Cardiac fibroblast (primary cell): Measurements from ENCODE around the gene DOCK4.
A peak's percentile ranks its signal among the peaks of the same experiment; 100 is the strongest.

ENCODE experiments used
- DNase-seq, 2 donors: peaks; one replicate each; pipeline versions ENCODE4 v3.0.0 to v3.0.0-alpha.2; 2010; ENCODE audit warnings: low read depth in 2 of 2
- H3K4me3 ChIP-seq, 2 donors: replicated peaks in 1 of 2; 1 replicate in 1 of 2; 2 replicates in 1 of 2; pipeline ENCODE4 v1.5.1; 2011; ENCODE audit warnings: low read depth in 2 of 2, low read length in 2 of 2, mild to moderate bottlenecking in 2 of 2, moderate library complexity in 1 of 2
- CTCF ChIP-seq: IDR thresholded peaks from one replicate; pipeline ENCODE4 v1.5.1; 2011; ENCODE audit warnings: low read depth, mild to moderate bottlenecking, low read length, inconsistent platforms

The DOCK4 gene

GRCh38 chr7:111853201-111853990 is 352.8 kb downstream of the DOCK4 start:
- TF ChIP-seq CTCF = peak; percentile 13
- DNase-seq = peak; percentile 22 to 25
- H3K4me3 ChIP-seq = no peak overlapping the region

GRCh38 chr7:111852081-111852480 is 354.1 kb downstream of the DOCK4 start:
- no peak overlapping the region for H3K4me3 ChIP-seq
- DNase-seq = no peak
- no peak for TF ChIP-seq CTCF

- no peak for DNase-seq
- TF ChIP-seq CTCF = no peak
- H3K4me3 ChIP-seq = no peak overlapping the region
Observed at GRCh38 chr7:111846898-111847297, 359.3 kb downstream of the DOCK4 start.

- H3K4me3 ChIP-seq = no peak overlapping the region
- no peak for TF ChIP-seq CTCF
- no peak for DNase-seq
Observed at GRCh38 chr7:111845853-111846252, 360.3 kb downstream of the DOCK4 start.

- no peak overlapping the region for H3K4me3 ChIP-seq
- TF ChIP-seq CTCF = no peak
- no peak for DNase-seq
Observed at GRCh38 chr7:111844904-111845671, 361.1 kb downstream of the DOCK4 start.

- no peak for TF ChIP-seq CTCF
- H3K4me3 ChIP-seq = no peak overlapping the region
- DNase-seq = no peak
Observed at GRCh38 chr7:111842491-111842890, 363.7 kb downstream of the DOCK4 start.
